Effector memory CD4-positive, alpha-beta T cell (primary cell): ENCODE data around the gene U2AF2.

ENCODE experiments used
- DNase-seq, 3 donors: peaks; one replicate each; pipeline ENCODE4 v3.0.0-alpha.2; 2020
- H3K27ac ChIP-seq: 2 replicates; pipeline ENCODE4 v1.7.0; 2013; ENCODE audit warnings: mild to moderate bottlenecking, low read length, moderate library complexity; ENCODE audit not compliant: insufficient read depth, poor library complexity, severe bottlenecking
- H3K27me3 ChIP-seq: replicated peaks from 2 replicates; pipeline ENCODE4 v1.7.0; 2013; ENCODE audit warnings: mild to moderate bottlenecking, low read length; ENCODE audit not compliant: insufficient read depth, control insufficient read depth, poor library complexity, severe bottlenecking
- H3K36me3 ChIP-seq: 2 replicates; pipeline ENCODE4 v1.7.0; 2013; ENCODE audit warnings: mild to moderate bottlenecking, low read length, moderate library complexity; ENCODE audit not compliant: control insufficient read depth, insufficient read depth
- H3K4me1 ChIP-seq: 2 replicates; pipeline ENCODE4 v1.7.0; 2013; ENCODE audit warnings: low read length, mild to moderate bottlenecking; ENCODE audit not compliant: control insufficient read depth, insufficient read depth, poor library complexity, severe bottlenecking
- H3K4me3 ChIP-seq: 2 replicates; pipeline ENCODE4 v1.7.0; 2013; ENCODE audit warnings: low read length, low read depth, mild to moderate bottlenecking; ENCODE audit not compliant: insufficient read depth, poor library complexity, severe bottlenecking
- H3K9me3 ChIP-seq: 2 replicates; pipeline ENCODE4 v1.7.0; 2013; ENCODE audit warnings: mild to moderate bottlenecking, low read length, moderate library complexity; ENCODE audit not compliant: control insufficient read depth

The U2AF2 gene

GRCh38 chr19:55674459-55674840, 19.6 kb downstream of the U2AF2 start:
- Histone ChIP-seq H3K4me1 (peaks cover 24% of the 10 kb centered on the region), H3K36me3 (peaks cover 43% of the 10 kb centered on the region), H3K9me3 (no peaks in the 10 kb centered on the region), H3K4me3 (peak overlapping the region; percentile 48), H3K27me3 (no peaks in the 10 kb centered on the region), H3K27ac (peak overlapping the region; percentile 72)
- DNase-seq = no peak

- Histone ChIP-seq H3K27me3 (no peaks in the 10 kb centered on the region), H3K9me3 (no peaks in the 10 kb centered on the region), H3K27ac (peak within 1 kb of the TSS; percentile 72), H3K36me3 (peaks cover 43% of the 10 kb centered on the region), H3K4me1 (peaks cover 24% of the 10 kb centered on the region), H3K4me3 (peak within 1 kb of the TSS; percentile 48)
- DNase-seq = peak; percentile 96 to 98 (median 97)
Measured at GRCh38 chr19:55674841-55675660, 20.2 kb downstream of the U2AF2 start, which contains the start of gene EPN1. Gene EPN1, plus strand, starts transcription at chr19:55675226. Its CDS starts 3,402 bp downstream, at chr19:55678628.

- H3K27me3 ChIP-seq = no peaks in the 10 kb centered on the region
- no peak for DNase-seq
- peak overlapping the region; percentile 72 for H3K27ac ChIP-seq
- H3K4me3 ChIP-seq = peak overlapping the region; percentile 48
- peaks cover 24% of the 10 kb centered on the region for H3K4me1 ChIP-seq
- no peaks in the 10 kb centered on the region for H3K9me3 ChIP-seq
- peaks cover 43% of the 10 kb centered on the region for H3K36me3 ChIP-seq
Measured at GRCh38 chr19:55675661-55676354, 21.0 kb downstream of the U2AF2 start.

GRCh38 chr19:55676383-55676782, 21.5 kb downstream of the U2AF2 start:
- Histone ChIP-seq H3K36me3 (peaks cover 42% of the 10 kb centered on the region), H3K4me1 (peaks cover 24% of the 10 kb centered on the region), H3K27me3 (no peaks in the 10 kb centered on the region), H3K27ac (no peak overlapping the region), H3K9me3 (no peaks in the 10 kb centered on the region), H3K4me3 (peak overlapping the region; percentile 13)
- no peak for DNase-seq

- H3K4me3 ChIP-seq = no peak overlapping the region
- no peak overlapping the region for H3K27ac ChIP-seq
- DNase-seq = no peak
- peaks cover 42% of the 10 kb centered on the region for H3K36me3 ChIP-seq
- peaks cover 24% of the 10 kb centered on the region for H3K4me1 ChIP-seq
- no peaks in the 10 kb centered on the region for H3K9me3 ChIP-seq
- no peaks in the 10 kb centered on the region for H3K27me3 ChIP-seq
Measured at GRCh38 chr19:55676889-55677505, 22.2 kb downstream of the U2AF2 start.

GRCh38 chr19:55677572-55678028, 22.8 kb downstream of the U2AF2 start:
- peaks cover 24% of the 10 kb centered on the region for H3K4me1 ChIP-seq
- H3K36me3 ChIP-seq = peaks cover 42% of the 10 kb centered on the region
- no peak overlapping the region for H3K4me3 ChIP-seq
- no peaks in the 10 kb centered on the region for H3K9me3 ChIP-seq
- H3K27ac ChIP-seq = no peak overlapping the region
- no peak for DNase-seq
- no peaks in the 10 kb centered on the region for H3K27me3 ChIP-seq

GRCh38 chr19:55678121-55678671, 23.4 kb downstream of the U2AF2 start:
- Histone ChIP-seq H3K4me1 (peaks cover 24% of the 10 kb centered on the region), H3K9me3 (no peaks in the 10 kb centered on the region), H3K27me3 (no peaks in the 10 kb centered on the region), H3K27ac (no peak overlapping the region), H3K4me3 (no peak overlapping the region), H3K36me3 (peaks cover 38% of the 10 kb centered on the region)
- DNase-seq = no peak

- no peaks in the 10 kb centered on the region for H3K27me3 ChIP-seq
Measured at GRCh38 chr19:55679343-55680257, 24.8 kb downstream of the U2AF2 start.

More at GRCh38 chr19:55679343-55680257, 24.8 kb downstream of the U2AF2 start:
- no peak for DNase-seq
- no peaks in the 10 kb centered on the region for H3K9me3 ChIP-seq
- H3K36me3 ChIP-seq = peaks cover 43% of the 10 kb centered on the region
- H3K27ac ChIP-seq = no peak overlapping the region
- H3K4me1 ChIP-seq = peaks cover 21% of the 10 kb centered on the region
- H3K4me3 ChIP-seq = no peak overlapping the region
